HG03060 (cell line): ENCODE data around the gene SPARC.
"Not testable (repeated sequence)": the region's sequence is repeated elsewhere in the genome, so short reads cannot be mapped to it uniquely, and the experiment has no call there.

Source experiments
- ATAC-seq: cut with Tn5 transposase; IDR thresholded peaks from one replicate; pipeline ENCODE4 v1.9.1; 2021; ENCODE audit warnings: low read depth, moderate number of reproducible peaks; ENCODE audit not compliant: unreplicated experiment

The SPARC gene

DNA sequence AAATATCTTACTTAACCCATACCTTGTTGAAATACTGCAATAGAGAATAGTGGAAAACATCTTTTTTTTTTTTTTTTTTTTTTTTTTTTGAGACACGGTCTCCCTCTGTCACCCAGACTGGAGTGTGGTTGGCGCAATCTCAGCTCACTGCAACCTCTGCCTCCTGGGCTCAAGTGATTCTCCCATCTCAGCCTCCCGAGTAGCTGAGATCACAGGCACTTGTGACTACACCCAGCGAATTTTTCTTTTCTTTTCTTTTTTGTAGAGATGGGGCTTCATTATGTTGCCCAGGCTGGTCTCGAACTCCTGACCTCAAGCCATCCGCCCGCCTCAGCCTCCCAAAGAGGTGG lies 6.6 kb downstream of the SPARC start:
- ATAC-seq: not testable (repeated sequence)

DNA sequence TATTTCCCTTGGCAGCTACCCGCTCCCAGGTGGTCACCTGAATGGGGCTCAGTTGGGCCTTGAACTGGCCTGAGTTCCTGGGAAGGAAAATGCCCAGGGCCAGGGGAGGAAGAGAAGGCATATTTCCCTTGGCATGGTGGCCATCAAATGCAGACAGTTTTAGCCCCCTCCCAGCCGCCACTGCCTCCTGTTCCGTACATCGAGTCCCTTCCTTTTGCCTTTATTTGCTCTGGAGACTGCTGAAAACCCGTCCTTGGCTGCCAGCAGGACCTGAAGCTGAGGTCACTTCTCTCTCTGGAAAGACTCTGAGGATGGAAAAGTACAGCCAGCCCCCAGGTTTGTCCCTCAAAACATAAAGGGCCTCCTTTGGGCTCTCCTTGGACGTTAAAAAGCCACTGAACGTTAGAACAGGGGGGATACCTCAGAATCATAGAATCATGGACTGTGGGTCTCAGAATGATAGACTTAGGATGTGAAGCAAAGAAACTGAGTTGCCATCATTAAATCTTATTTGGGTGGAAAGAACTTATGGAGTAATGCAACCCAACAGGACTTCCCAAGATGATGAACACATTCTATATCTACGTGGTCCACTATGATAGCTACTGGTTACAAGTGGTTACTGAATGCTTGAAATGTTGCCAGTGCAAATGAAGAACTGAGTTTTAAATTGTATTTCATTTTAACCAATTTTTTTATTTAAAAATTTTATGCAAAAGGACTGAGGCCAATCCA lies 7.1 kb downstream of the SPARC start:
- ATAC-seq: no peak

DNA sequence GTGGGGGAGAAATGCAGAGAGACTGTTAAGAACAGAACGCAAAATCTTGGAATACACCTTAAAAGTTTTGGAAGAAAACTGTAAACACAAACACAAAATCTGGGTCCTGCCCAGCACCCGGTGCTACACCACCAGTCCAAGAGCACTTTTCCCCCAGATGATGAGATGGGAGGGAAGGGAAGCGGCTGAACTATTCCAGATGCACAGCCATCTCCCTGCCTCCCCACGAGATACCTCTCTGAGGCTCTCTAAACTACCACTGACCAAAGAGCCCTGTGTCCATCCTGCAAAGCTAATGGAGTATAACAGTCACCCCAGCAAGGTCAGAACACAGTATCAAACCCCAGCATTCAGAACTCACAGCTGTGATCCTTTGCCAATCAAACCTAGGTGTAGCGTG lies 8.0 kb downstream of the SPARC start:
- ATAC-seq: no peak

DNA sequence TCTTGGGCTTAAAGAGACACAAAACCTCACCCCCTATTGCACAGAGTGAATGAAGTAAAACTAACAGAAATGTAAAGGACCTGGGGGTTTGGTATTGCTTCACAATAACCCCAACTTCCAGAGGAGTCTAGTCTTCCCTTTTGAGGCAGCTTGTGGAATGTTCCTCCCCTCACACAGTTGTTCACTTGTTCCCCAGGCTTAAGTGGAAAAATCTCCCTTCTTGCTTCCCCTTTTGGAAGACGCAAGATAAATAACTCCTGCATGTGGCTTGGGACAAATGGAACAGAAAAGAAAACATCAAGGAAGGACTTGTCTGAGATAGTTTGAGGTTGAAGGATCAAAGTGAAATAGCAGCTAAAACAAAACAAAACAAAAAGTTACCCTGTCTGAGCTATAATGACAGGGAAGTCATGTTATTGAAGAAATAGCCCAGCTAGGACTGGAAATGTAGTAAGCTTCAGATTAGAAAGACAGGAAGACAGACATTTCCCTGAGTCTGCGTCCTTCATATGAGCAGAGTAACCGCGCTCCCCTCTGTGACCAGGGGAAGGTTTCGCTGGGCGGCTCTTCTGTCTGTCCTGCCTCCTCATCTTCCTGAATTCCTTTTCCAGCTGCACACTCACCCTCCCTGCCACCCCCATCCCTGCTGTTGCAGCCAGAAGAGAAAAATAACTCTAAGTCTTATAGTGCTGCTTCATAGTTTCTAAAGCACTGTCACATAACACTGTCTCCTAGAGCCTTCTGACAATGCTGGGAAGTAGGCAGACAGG lies 8.8 kb downstream of the SPARC start:
- no peak for ATAC-seq

DNA sequence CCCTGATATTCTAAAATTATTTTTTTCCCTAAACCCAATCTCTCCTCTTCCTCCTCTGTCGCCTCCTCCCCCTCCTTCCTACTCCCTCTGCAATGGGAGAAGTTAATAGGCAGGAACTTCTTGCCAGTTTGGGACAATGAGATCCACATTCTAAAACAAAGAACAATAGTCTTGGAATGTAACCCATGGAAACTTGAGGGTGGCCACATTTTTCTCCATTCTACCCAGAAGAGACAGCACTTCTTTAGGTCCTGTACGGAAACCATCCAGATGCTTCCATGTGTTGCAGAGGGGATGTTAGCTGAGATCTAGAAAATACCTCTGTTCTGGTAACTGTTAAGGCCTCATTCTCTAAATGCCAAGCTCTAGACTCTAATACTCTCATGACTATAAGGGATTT lies 10.0 kb downstream of the SPARC start:
- no peak for ATAC-seq

DNA sequence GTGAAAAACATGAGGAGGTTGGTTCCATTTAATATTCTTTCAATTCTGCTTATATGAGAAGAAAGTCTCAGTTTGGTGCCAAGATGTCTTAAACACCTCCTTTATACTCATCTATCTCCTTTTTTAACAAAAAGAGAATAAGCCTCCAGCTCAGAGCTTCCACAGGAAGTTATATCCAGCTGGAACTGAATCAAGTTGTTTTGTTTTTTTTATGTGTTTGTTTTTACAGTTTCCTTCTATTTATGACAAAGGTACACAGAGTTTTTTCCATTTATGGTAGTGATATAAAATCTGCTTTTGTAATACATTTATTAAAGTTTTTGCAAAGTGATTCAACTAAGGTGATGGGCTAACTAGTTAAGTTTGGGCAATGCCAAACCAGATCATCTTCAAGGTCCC lies 10.4 kb downstream of the SPARC start:
- ATAC-seq: no peak

DNA sequence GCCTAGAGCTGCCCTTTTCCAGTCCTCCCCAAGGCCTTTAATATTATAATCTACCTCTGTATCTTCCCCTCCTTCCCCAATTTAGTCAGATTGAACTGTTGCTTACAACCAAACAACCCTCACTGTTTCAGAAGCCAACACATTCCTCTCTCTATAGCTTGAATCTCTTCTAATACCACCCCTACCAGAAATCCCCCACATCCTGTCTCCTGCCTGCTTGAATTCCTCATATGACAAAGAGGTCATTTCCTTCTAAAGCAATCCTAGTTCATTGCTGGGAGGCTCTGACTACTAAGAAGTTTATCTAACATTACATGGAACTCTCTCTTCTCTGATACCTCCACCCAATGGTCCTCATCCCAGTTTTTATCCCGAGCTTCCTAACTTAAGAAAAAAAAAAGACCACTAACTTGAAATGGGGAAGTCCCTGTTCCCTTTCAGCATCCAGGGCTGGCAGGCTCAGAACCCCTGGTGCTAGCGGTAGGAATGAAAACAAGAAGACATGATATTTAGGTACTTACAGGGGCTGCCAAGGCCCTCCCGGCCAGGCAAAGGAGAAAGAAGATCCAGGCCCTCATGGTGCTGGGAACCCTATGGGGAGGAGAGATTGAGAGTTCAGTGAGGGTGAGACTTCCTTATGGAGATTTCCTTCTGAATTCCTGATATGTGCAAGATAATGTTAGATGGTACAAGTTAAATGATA lies 11.0 kb downstream of the SPARC start:
- ATAC-seq: no peak

DNA sequence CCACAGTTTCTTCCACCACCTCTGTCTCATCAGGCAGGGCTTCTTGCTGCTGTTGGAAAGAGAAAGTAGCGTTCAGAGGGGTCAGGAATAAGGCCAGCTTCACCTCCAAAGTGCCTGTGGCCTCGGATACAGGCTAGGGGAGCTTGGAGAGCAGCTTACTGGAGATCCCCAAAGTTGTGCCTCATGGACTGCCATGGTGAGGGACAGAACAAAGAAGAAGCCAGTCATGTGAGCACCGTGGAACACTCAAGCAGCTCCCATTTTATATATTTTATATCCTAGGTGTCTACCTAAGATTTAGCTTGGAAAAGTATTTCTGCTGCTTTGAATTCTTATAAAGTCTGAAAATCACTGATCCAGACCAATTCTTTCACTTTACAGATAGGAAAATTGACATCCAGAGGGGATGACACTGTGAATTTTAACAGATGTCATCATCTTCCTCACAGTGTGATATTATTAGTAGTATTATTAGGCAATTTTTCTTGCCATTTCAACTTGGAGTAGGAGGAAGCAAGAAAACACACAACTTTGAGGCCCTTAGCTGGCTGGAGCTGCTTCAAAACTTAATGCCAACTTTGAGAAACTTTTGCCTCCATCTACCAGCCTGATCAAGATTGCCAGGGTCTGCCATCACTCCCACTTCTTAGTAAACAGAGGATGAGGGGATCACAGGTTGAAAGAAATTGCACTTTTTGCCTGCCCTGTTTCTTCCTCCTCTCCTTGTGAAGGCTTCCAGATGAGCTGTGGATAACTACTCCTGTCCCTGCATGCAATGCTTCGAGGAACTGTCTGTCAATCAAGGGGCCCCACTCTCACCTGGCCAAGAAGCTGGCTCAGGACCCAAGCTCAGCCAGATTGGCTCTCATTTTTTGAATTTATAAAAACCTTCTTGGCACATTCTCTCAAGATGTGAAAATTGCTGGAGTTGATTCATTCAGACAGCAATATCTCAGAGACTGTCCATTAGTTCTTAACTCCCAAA lies 11.8 kb downstream of the SPARC start:
- no peak for ATAC-seq

DNA sequence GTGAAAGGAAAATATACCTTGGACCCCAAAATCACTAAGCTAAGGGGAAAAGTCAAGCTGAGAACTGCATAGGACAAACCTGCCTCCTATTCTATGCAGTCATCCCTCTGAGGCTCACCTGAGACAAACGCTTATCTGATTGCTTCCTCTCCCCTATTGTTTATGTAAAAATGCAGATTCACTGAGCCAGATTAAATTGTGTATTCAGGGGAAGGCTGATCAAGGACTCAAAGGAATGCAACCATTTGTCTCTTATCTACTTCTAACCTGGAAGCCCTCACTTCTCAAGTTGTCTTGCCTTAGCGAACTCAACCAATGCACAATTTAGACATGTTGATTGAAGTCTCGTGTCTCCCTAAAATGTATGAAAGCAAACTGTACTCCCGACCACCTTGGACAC lies 13.3 kb downstream of the SPARC start:
- no peak for ATAC-seq

DNA sequence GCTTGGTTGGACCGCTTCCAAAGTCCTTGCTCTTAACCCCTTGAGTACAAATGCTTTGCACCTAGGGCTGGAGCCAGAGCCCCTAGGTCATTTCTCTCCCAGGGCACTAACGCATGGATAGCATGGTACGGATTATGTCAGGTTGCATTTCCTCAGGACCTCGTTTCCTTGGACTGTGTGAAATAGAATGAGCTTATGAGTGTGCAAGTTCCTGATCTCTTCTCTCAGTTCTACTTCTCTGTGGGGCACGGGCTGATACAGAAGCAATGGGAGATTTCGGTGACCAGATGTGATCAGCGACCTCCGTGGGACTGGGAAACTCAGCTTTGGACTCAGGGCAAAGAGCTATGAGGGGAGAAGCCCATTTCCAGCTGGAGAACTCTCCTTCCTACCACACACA lies 14.2 kb downstream of the SPARC start:
- ATAC-seq: no peak

DNA sequence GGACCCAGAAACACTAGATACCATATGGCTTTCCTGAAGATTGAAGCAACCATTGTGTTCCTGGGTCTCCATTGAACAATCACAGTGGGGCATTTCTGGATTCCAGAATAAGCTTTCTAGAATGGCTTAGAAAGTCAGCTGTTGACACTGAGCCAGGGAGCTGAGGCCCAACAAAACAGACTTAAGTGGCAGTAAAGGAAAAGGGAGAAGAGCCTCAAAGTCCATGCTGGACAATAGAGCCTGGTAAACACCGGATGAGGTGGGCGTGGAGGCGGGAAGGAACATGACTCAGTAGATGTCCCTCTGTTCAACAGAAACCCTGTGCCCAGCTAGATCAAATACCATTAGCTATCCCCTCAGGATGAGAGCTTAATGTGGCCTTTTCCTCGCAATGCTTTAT lies 14.8 kb downstream of the SPARC start:
- no peak for ATAC-seq

DNA sequence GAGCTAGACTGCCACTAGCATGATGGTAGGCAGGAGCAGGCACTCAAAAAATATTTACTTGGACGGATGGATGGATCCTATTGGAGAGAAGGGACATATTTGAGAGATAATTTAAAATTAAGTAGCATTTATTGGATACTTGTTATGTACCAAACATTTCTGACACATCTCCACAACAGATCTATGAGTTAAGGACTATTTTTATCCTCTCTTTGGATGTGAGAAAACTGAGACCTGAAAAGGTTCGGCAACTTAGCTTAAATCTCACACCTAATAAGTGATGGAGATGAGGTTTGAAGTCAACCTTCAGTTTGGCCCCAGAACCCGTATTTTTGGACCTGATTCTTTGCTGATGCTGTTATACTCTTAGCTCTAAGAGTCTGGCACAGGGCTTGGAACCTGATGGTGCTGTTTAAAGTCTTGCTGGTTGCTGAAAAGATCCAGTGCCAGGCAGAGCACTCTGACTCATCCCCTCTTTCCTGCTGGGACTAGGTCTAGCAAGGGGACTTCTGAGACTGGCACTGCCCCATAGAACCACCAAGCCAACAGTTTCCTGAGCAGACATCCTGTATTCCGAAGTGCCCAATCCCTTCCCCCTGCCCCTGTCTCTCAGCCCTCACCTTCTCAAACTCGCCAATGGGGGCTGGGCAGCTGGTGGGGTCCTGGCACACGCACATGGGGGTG lies 15.6 kb downstream of the SPARC start:
- no peak for ATAC-seq

DNA sequence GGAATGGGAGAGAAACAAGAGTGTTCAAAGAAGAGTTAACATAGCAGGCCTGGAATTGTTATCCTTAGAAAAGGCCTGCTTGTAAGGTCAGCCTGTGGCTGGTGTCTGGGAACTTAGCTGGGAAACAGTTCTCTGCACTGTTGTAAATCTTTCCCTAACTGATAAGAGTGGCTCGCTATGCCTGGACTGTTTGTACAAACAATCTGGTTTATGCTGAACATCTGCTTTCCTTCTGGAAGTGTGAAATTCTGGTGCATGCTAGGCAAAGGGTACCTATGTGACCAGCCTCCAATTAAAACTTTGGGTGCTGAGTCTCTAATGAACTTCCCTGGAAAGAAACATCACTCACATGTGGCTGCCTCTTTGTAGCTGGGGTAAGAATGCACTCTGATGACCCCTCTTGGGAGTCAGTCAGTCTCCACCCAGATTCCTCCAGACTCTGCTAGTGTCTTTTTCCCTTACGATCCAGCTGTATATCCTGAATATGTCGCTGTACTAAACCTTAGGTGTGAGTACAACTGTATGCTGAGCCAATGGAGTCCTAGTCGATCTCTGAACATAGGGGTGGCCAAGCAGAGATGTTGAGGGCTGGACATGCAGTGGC lies 16.5 kb downstream of the SPARC start:
- ATAC-seq: no peak

DNA sequence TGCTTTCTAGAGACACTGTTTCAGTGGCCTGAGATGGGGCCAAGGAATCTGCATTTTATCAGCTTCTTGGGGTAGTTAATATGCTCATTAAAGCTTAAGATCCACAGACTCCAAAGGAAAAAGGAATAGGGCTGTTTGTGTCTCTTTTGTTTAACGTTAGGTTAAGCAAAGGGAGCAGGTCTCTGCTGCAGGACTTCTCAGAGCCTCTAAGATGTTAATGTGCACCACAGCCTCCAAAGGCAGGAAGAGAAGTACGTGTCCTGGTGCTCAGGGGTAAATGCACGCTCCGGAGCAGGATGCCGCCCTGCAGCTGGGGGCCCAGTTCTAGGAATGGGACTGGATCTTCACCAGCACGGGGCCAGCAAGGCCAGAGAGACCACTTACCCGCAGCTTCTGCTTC lies 19.6 kb downstream of the SPARC start:
- no peak for ATAC-seq

DNA sequence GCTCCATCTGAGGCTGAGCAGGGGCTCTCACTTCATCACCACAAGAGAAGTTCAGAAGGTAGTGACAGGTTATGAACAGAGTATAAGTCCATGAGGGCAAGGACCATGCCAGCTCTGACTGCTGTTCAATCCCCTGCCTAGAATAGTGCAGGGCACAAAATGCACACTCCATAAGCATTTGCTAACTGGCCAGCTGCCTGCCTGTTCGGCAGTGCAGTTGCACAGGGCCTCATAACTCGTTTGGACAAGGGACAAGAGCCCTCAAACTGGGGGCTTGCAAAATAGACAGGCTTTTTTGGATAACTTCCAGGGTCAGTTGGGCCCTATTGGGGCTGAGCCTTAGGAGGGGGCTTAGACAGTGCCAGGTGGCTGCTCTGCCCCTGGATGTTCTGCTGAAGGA lies 21.1 kb downstream of the SPARC start:
- no peak for ATAC-seq

DNA sequence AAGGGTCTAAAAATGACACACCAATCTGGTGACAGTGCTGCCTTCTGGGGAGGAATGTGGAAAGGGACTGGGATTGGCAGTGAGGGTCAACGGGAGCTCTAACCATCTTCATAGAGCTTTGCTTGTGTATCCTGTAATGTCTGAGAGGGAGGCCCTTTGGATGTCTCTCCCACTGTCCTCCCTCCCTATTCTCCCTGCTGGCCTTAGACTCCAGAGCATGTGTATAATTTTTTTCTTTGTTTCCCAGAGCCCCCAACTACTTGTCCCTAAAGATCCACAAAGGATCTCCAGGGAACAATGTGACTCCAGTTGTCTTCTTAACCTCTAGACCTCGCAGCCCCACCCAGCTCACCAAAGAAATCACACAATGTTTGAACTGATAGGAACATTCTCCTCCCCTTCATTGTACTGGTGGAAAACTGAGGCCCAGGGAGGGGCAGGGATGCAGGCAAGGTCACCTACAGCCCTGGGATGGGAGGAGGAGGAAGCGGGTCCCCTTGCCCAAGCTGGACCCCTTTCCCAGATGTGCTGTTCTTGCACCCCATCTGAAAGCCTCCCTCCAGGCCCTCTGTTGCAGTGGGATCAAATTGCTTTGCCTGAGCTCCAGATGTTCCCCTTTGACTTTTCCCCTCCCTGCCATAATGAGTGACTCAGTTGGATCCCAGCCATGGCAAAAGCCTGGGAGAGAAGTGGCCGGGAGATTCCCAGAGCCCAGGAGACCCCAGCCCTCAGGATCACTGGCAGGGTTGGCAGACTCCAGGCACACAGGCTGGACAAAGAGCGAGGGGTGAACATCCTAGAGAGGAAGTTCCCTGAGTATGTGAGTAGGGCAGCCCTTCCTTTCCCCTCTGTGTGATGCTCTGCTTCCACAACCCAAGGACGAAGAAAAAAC lies 21.8 kb downstream of the SPARC start:
- no peak for ATAC-seq

DNA sequence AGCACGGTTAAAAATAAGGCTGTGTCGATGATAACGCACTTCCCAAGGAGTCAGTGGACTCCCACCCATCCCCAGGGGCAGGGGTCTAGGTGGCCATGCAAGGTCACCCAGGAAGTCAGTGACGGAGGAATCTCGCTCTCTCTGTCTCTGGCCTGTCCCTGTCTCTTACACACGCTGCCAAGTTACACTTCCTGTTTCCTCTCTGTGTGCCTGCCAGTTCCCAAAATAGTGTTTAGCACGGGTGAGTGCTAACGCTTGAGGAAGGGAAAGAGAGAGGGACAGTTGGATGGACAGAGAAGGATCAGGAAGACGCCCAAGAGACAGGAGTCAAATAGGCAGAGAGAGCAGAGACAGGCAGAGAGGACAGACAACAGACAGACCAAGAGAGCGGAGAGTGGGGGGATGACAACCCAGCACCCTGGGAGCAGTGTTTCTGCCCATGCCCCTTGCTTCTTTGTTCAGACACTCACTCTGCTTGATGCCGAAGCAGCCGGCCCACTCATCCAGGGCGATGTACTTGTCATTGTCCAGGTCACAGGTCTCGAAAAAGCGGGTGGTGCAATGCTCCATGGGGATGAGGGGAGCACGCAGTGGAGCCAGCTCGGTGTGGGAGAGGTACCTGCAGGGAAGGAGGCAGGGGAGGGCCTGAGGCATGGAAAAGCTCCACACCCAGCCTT lies 23.0 kb downstream of the SPARC start:
- no peak for ATAC-seq

DNA sequence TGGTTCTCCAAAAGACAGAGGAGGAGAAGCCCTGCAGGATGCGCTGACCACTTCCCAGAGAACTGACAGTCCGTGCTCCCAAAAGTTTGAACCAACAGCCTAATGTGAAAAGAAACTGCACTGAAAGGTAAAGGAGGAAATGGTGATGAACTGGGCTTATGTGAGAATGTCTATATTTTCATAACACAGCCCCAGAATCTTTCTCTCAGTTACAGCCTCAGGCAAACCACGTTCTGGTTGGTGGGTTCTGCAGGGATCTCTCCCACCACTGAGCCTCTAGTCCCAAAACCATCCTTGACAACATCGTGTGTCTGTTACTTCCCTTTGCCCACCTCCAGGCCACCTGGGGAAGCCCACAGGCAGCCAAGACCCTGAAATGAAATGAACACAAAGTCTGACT lies 23.9 kb downstream of the SPARC start:
- no peak for ATAC-seq
